HG03108 (cell line): ENCODE data around the gene SLC37A1.

Source experiments
- ATAC-seq: cut with Tn5 transposase; IDR thresholded peaks from one replicate; pipeline ENCODE4 v1.9.1; 2021; ENCODE audit warnings: moderate library complexity; ENCODE audit not compliant: unreplicated experiment

The SLC37A1 gene

DNA sequence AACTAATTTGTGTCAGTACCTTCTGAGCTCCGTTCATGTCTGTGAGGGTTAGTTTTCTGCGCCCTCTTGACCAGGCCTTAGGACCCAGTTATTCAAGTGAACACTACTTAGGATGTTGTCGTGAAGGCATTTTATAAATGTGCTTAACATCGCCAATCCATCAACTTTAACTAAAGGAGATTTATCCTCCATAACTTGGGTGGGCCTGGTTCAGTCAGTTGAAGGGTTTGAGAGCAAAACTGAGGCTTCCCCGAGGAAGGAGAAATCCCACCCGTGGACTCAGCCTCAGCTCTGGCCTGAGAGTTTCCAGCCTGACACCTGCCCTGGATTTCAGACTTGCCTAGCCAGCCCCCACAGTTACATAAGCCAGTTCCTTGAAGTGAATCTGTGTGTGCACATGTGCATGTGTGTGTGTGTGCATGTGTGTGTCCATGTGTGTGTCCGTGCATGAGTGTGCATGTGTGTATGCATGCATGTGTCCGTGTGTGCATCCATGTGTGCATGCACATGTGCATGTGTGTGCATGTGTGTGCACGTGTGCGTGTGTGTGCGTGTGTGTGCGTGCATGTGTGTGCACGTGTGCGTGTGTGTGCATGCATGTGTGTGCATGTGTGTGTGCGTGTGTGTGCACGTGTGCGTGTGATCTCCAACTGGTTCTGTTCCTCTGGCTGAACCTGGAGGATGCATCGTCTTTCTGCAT, 77.7 kb downstream of the SLC37A1 start:
- ATAC-seq: no peak

DNA sequence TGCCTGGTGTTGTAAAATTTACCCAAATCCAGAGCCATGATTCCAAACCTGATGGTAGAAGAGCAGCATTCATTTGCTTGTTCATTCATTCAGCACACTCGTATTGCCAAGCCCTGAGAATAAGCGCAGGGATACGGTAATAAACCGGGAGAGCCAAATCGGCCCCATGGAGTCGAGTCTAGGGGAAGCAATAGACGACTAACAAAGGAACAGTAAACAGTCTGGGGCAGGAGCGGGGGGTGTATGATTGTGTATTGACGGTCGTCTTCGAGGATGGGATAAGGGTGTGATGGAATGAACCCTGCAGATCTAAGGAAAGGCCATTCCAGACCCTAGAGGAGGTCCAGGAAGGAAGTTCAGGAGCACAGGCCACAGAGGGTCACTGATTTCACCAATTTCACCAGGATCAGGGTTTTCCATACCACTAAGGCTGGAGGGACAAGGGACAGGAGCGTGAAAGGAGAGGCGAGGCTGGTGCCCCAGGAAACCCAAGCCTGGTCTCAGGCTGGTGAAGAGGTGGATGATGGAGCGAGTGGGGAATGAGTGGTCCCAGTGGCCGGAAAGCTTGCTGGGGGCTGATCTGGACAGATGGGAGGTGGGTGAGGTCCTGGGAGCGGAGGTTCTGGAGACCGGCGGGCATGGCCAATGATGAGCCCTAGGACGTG, 78.6 kb downstream of the SLC37A1 start:
- no peak for ATAC-seq

DNA sequence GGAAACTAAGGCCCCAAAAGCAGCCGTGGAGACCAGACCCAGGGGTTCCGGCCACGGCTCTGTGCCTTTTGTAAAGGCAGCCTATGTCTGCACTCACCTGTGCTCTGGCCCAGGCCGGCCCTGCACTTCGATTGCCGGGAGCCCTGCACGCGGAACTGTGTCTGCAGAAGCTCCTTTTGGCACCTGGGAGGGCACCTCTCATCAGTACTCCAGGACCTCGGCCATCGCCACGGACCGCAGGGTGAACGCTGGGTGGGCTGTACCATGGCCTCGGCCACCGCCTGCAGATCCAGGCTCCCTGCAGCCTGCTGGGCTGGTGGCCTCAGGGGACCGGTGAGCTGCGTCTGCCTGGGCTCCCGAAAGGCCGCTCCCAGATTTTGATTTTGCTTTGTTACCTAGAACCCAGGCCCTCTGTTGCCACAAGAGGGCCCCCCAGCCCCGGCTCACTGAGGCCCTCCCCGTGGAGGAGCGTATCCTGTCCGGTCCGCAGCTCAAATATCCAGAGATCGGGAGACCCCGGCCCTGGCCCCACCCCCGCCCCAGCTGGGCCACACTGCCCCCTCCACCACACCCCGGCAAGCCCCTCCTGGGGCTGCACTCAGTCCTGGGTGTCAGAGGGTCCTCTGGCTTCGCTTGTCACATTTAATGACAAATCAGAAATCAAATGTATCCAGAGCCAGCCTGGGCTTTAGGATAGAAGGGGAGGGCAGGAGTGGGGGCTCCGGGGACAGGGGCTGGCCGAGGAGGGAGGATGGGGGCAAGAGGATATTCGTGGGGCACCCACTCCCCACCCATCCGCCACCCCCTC, 79.6 kb downstream of the SLC37A1 start:
- no peak for ATAC-seq

DNA sequence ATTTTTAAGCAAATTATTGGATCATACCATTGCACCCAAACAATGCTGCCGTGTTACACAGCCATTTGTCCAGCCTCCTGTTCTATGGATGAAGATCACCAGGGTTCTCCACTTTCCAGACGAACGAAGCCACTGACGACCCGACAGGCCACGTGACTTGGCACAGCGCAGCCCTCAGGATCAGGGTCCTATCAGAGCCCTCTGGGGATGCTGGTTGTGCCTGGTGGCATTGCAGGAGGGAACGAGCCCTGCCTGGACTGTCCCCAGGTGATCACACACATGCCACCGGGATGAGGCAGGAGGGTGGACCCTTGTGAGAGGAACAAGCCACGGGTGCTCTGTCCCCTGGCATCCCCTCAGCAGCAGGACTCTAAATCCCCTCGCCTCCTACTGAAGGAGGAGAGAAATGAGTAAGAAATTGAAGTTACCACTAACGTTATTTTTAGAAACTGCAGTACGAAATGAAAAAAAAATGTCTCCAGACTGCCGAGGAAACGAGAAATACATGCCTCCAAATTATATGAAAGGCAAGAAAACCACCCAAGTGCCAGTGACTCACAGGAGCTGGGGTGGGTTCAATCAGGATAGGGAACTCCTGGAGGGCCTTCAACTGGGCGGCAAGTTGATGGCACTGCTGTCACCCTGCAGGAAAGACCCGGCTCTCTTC, 81.1 kb downstream of the SLC37A1 start:
- ATAC-seq: no peak

DNA sequence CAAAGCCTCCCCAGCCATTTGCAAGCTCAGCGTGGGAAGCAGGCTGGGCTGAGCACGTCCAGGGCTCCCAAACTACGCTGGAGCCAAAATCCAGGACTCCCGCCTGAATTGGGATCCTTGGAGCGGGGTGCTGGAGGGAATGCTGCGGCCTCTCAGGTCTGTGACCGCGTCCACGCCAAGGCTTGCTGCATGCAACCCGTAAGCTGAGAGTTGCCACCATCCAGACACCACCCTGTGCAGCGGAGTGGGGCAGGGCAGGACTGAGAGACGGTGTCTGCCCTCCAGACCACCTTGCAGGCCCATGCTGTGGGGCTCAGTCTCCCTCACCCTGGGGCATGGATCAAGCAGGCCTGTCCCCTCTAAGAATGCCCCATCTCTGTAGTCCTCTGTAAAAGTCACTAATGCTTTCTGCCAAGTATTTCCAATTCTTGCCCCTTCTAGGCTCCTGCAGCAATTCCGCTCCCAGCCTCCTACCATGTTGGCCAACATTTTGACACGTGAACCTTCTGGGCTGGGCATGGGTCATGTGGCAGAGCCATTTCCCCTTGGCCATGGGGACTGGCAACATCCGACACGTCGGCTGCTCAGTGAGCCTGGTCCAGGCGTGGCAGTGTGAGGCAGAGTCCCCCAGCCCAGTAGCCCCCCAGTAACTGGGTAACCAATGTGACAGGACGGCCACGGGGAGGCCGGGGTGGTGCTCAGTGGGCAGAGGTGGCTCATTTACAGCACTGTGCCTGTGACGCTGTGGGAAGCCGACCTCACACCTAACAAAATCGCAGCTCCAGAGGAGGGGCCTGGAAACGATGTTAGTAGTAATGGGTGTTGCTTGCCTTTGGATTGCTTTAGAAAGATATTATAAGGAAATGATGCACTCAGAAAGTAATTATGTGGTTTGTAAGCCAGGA, 81.9 kb downstream of the SLC37A1 start:
- no peak for ATAC-seq

DNA sequence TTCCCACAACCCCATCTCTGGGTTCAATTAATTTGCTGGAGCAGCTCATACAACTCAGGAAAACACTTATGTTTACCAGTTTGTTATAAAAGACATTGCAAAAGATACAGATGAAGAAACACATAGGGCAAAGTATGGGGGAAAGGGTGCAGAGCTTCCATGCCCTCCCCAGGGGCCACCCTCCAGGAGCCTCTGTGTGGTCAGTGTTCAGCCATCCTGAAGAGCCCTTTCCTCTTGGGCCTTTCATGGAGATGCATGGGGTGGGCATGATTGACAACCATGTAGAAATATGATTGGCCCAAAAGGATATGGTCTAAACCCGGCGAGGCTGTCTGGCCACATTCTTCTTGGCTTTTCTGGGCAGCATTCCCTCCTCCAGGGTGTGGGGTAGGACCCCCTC, 83.0 kb downstream of the SLC37A1 start:
- no peak for ATAC-seq

DNA sequence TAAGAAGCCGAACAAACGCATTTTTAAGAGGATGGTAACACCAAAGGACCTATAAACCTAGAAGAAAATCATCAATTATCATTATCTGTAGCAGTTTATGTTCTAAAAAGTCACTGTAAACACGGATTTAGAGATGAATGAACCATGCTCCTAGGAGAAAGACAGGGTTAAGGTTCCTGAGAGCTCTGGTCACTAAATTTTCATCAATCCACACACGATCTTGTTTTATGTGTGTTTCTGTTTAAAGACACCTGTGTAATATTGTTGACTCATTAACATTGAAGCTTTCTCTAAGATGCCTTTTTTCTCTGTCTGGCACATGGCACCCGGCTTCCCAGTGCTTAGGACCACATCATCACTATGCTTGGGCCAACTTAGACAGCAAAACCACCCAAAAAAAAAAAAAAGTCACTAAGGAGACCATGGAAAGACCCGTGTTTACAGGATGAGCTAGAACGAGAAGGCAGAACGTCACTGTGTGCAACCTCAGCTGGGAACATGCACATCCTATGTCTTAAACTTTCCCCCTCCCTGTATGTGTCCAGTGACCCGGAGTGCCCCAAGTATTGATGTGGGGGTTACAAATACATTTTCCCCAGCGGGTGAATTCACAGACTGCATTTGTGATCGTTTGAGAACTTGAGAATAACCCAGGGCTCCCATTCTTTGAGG, 84.0 kb downstream of the SLC37A1 start:
- no peak for ATAC-seq

DNA sequence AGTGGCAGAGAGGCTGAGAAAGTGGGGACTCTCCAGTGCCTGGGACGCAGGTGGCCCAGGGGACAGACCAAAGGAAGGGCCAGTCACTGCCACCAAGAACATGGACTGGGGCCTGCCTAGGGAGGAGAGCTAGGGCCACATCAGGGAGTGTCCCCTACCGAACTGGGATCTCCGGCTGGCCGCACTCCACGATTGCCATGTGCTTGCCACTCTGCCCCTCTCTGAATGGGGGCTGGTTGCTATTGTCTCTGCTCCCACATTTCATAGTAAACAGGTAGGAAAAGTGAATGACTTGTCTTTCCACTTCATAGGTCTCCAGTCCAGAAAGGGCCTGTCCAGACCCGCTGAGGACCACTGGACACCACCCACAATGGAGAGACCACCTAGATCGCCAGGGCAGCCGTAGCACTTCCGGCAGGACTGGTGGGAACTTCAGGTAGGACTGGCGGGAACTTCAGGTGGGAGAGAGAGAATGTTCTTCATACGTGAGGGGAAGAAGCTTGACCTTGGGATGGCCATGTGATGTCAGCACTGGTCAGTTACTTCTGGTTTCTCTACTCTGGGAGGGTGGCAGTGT, 84.6 kb downstream of the SLC37A1 start:
- ATAC-seq: no peak

DNA sequence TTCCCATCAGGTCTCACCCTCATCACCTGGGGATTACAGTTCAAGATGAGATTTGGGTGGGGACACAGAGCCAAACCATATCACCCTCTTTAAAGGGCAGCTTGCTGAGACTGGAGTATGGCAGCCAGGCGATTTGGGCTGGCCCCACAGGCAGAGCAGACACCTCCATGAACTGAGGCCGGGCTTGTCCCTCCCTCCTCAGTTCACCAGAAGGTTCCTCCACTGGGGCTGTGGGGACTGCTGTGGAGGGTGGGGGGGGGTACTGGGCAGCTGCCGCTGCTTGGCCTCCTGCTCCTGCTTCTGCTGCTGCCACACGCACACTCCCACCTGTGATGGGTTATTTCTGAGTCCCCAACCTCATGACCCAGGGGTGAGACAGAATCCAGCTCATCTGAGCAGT, 85.8 kb downstream of the SLC37A1 start:
- ATAC-seq: no peak

DNA sequence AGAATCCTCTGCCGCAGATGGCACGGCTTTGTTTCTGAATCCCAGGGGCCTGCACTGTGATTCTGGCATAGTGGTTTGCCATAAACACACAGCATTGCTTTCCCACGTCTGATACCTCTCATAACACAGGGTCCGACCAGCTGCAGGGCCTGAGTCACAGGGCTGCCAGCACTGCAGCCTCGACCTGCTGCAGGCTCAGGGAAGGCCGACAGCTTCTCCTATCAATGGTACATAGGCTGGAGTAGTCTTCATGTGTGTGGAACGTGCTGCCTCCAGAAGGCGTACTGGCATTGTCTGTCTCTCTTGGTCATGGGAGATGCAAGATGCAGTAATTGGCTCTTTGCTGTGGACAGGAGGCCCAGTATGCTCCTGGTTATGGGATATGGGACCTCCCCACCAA, 86.3 kb downstream of the SLC37A1 start:
- ATAC-seq: no peak

DNA sequence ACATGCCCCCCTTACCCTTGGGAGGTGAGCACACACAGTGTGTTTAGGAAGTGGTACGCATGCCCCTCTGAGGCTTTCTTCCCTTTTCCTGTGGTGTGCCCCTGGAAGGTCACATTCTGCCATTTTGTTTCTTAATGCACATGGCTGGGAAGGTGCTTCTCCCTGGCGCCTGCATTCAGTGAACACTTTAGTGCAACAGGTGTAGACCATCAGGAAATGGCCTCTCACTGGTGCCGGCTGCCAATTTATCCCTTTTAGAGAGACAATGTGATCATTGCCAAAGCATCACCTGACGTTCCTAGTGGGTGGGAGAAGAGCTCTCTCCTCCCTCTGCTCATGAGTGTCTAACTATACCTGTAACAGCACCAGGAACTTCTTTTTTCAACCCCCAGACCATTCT, 88.0 kb downstream of the SLC37A1 start:
- ATAC-seq: no peak

DNA sequence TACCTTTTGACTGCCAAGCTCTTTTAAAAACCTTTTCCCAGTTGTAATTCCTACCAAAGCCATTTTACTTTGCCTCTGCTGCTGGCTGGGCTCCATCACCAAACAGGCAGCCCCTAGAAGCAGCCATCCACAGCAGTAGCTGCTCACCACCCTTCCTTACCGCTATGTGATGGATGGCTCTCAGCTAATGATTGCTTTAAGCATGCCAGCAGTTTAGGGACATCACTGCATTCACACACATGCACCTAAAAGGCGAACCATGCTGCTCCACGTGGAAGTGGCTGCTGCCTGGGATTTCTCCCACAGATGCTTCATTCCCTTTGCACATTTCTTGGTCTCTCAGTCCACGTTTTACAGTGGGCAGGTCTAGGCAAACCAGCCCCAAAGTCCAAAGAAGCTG, 93.5 kb downstream of the SLC37A1 start:
- no peak for ATAC-seq

DNA sequence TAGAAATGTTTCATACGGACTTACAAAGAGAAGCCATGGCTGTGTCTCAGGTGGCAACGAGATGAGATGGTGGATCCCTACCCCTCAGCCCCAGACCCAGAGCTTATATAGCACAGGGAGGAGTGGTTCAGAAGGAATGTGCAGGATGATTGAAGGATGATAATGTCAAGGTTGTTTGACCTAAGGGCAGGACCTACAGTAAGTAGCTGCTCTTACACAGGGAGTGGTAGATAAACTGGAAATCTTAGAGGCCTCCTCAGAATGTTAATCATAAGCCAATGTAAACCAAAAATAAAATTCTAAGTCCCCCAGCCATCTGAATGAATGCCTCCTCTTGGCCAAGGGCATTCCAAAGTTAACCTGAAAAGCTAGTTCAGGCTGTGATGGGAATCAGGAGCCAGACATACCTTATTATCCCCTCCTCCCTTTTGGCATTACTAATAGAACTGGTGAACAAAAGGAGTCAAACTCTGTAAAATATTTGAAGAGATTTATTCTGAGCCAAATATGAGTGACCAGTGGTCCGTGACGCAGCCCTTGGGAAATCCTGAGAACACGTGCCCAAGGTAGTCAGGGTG, 94.0 kb downstream of the SLC37A1 start:
- no peak for ATAC-seq

DNA sequence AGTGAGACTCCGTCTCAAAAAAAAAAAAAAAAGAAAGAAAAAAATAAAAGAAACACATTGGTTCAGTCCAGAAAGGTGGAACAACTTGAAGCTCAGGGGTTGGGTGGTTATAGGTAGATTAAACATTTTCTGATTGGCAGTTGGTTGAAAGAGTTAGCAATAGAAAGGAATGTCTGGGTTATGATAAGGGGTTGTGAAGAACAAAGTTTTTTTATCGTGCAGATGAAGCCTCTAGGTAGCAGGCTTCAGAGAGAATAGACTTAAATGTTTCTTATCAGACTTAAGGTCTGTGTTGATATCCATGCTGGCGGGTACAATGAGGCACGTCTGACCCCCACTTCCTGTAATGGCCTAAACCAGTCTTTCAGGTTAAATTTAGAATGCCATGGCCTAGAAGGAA, 94.8 kb downstream of the SLC37A1 start:
- no peak for ATAC-seq

DNA sequence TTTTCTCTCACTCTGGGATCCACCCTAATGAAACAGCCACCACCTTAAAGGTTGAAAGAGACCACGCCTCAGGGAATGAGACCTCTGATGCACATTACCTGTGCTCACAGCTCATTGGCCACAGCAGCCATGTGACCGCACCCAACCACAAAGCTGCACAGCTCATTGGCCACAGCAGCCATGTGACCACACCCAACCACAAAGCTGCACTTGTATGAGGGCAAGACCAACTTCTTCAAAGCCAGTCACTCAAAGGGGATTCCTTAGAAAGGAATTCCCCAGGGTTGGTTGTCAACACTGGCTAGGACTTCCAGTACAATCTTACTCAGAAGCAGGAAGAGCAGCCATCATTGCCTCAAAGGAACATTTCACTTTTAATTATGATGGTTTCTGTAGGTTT, 96.2 kb downstream of the SLC37A1 start:
- ATAC-seq: no peak

DNA sequence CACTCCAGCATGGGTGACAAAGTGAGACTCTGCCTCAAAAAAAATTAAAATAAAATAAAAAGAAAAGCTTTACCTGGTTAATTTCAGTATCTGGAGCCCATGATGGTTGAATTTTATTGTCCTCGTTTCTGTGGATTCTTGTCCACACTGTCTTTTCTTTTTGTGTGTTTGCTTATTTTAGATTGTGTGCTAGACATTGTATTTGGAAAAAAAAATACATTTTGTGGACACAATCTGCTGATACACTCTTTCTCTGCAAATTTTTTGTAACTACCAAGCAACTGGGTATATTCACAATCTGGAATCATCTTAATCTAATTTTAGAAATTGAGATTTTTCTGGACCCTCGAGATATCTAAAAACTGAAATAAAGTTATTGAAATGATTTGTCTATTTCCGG, 98.2 kb downstream of the SLC37A1 start:
- no peak for ATAC-seq

DNA sequence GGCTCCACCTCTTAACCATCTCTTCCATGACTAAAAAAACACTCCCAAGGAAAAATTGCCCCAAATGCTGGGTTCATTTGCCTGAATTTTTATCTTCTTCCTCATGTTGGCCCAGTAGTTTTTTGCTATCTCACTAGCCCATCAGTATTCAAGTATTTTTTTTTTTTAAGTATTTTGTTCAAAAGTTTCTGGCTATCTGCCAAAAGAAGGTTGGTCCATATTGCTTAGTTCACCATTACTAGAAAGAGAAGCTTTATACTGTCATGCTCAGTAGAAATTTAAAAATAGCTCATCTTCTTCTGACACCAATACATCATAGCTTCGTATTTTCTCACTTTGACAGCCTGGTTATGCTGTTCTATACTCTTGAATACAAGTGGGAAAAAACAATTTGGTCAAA, 98.7 kb downstream of the SLC37A1 start:
- no peak for ATAC-seq

DNA sequence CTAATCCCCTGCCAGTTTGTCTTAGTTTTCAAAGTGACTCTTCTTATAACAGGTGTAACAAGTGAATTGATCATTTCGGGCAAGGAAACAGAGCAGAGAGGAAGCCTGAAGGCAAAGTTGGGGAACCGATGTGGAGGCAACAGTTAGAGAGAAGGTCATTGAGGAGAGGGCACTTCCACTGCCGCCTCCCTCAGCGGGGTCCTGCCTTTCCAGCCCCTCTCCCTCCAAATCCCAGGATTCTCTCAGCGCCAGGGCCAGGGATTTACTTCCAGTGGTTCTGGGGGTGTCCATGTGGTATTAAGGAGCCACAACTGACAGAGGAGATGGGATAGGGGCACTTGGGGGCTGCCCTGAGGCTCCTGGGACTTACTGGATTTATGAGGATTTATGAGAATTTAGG, 100.1 kb downstream of the SLC37A1 start:
- ATAC-seq: no peak

DNA sequence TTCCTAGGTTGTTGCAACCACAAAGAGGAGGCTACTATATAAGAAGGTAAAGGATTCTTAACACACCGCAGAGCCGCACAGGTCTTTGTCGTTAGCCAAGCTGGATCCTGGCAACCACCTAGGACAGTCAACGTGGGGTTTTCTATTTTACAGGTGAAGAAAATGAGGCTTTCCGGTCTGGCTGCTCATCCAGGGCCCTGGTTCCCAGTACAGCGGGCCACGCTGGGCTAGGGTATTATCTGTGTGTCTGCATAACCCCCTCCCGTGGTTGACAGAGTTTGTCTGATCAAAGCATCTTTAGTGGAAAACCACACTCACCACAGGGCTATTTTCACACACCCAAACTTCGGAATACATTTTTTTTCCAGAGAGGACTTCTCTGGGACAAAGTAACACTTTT, 100.7 kb downstream of the SLC37A1 start:
- ATAC-seq: no peak
